SU-DHL-6 (cell line): ENCODE results near the gene ESM1.

ENCODE experiments used
- CTCF ChIP-seq: fragments of 200-600 bp; sonication (generic); IDR thresholded peaks from one replicate; pipeline ENCODE4 v1.5.1; 2017; ENCODE audit warnings: antibody characterized with exemption, mild to moderate bottlenecking, low read length, moderate library complexity; ENCODE audit not compliant: insufficient read depth, poor library complexity, severe bottlenecking
- EZH2phosphoT487 ChIP-seq: fragments of 200-600 bp; sonication (generic), shearing (Covaris generic); conservative IDR thresholded peaks from 2 replicates; pipeline ENCODE4 v1.6.1; 2018; ENCODE audit warnings: mild to moderate bottlenecking, antibody characterized with exemption, low read length, moderate library complexity, mixed read lengths

GRCh38 chr5:54947187-54947586 is 38.2 kb downstream of the ESM1 start:
- TF ChIP-seq CTCF: no peak
- no peak for TF ChIP-seq EZH2phosphoT487
